Astrocyte (in vitro differentiated cells and primary cell): ENCODE results near the gene GPR153.

ENCODE experiments used
- EZH2 ChIP-seq: IDR thresholded peaks from 2 replicates; pipeline ENCODE4 v1.6.1; 2012; ENCODE audit warnings: mild to moderate bottlenecking, low read length, inconsistent platforms; ENCODE audit not compliant: insufficient read depth
- TF ChIP-seq, protein P1 (sequence below): IDR thresholded peaks from 2 replicates; pipeline ENCODE4 v1.5.1; 2011; ENCODE audit warnings: low read depth, mild to moderate bottlenecking, inconsistent platforms, low read length, moderate library complexity; ENCODE audit not compliant: insufficient read depth

DNA sequence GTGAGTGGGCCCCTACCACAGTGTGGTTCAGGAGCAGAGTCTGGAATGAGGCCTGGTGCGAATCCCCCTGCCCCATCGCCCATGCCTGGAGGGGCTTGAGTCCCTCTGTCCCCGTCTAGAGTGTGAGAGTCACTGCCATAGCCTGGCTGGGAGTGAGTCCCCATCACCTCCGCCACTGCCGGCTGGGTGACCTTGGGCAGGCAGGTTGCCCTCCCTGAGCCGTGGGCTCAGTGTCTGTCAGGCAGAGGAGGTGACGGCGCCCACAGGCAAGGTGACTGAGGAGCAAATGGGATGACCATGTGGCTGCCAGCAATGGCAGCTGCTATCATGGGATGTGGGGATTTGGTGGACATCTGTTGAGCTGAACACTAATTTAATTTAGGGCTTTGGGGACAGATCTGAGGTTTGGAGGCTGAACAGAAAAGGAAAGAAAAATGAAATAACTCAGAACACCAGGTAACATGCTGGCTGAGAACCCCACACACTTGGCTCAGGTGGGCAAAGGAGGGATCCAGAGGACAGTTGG is 38.1 kb upstream of the GPR153 start:
- TF ChIP-seq, protein P1, sequence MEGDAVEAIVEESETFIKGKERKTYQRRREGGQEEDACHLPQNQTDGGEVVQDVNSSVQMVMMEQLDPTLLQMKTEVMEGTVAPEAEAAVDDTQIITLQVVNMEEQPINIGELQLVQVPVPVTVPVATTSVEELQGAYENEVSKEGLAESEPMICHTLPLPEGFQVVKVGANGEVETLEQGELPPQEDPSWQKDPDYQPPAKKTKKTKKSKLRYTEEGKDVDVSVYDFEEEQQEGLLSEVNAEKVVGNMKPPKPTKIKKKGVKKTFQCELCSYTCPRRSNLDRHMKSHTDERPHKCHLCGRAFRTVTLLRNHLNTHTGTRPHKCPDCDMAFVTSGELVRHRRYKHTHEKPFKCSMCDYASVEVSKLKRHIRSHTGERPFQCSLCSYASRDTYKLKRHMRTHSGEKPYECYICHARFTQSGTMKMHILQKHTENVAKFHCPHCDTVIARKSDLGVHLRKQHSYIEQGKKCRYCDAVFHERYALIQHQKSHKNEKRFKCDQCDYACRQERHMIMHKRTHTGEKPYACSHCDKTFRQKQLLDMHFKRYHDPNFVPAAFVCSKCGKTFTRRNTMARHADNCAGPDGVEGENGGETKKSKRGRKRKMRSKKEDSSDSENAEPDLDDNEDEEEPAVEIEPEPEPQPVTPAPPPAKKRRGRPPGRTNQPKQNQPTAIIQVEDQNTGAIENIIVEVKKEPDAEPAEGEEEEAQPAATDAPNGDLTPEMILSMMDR: no peak
- no peak for TF ChIP-seq EZH2
